PC-3 (cell line): ENCODE results near the gene LRPAP1. TPM values are rescaled to one million over a fixed set of nuclear protein-coding genes. Genes with fewer than 3 reads are reported as not detected.

ENCODE experiments used
- ATAC-seq: fragments of 200-7000 bp; cut with Tn5 transposase; 2 replicates; pipeline ENCODE4 v1.9.1; 2020; ENCODE audit warnings: mild to moderate bottlenecking, moderate library complexity
- BruUV-seq: library from RNA; stranded (reverse); fragments of 400-500 nt; replicated peaks from 2 replicates; lab custom pipeline; 2021; lab: Mats Ljungman, UMichigan
- CTCF ChIA-PET: fragments of 300-600 bp; sonication (Branson Sonifier 250); formaldehyde crosslinking; loops from one replicate; lab custom pipeline; 2022; ENCODE audit warnings: antibody characterized with exemption; lab: Charles Lee
- POLR2A ChIA-PET: fragments of 300-600 bp; sonication (Branson Sonifier 250); formaldehyde crosslinking; loops from one replicate; lab custom pipeline; 2022; ENCODE audit warnings: antibody characterized with exemption; ENCODE audit not compliant: unreplicated experiment; lab: Charles Lee
- DNase-seq: peaks from one replicate; pipeline ENCODE4 v3.0.0-alpha.2; 2015
- H2AFZ ChIP-seq: fragments of 300-600 bp; sonication (generic); 2 replicates; pipeline ENCODE4 v1.6.0; 2016; ENCODE audit warnings: antibody characterized with exemption, low read length
- H3F3A ChIP-seq: fragments of 300-600 bp; sonication (generic); one replicate; pipeline ENCODE4 v1.6.0; 2017; ENCODE audit warnings: antibody characterized with exemption, low read length, control low read depth, mild to moderate bottlenecking; ENCODE audit not compliant: unreplicated experiment
- H3K27ac ChIP-seq: fragments of 300-600 bp; sonication (generic); 2 replicates; pipeline ENCODE4 v1.5.1; 2016; ENCODE audit warnings: mild to moderate bottlenecking, low read length
- H3K27me3 ChIP-seq: fragments of 300-600 bp; sonication (generic); 2 replicates; pipeline ENCODE4 v1.6.1; 2016; ENCODE audit warnings: low read length, mixed read lengths
- H3K36me3 ChIP-seq: fragments of 300-600 bp; sonication (generic); 2 replicates; pipeline ENCODE4 v1.6.1; 2016; ENCODE audit warnings: low read depth, mixed run types, low read length, mixed read lengths
- H3K4me1 ChIP-seq: fragments of 300-600 bp; sonication (generic); 2 replicates; pipeline ENCODE4 v1.5.1; 2016; ENCODE audit warnings: low read length; ENCODE audit not compliant: insufficient read depth
- H3K4me2 ChIP-seq: fragments of 300-600 bp; sonication (generic); 2 replicates; pipeline ENCODE4 v1.6.0; 2016; ENCODE audit warnings: low read length
- H3K4me3 ChIP-seq: fragments of 300-600 bp; sonication (generic); 2 replicates; pipeline ENCODE4 v1.5.1; 2016; ENCODE audit warnings: mild to moderate bottlenecking, low read length, mixed read lengths
- H3K79me2 ChIP-seq: fragments of 300-600 bp; sonication (generic); 2 replicates; pipeline ENCODE4 v1.6.1; 2017; ENCODE audit warnings: low read length, mixed read lengths
- H3K9ac ChIP-seq: fragments of 300-600 bp; sonication (generic); 2 replicates; pipeline ENCODE4 v1.6.0; 2016; ENCODE audit warnings: mild to moderate bottlenecking, low read length
- H3K9me2 ChIP-seq: fragments of 300-600 bp; sonication (generic); replicated peaks from 2 replicates; pipeline ENCODE4 v1.6.1; 2016; ENCODE audit warnings: mixed run types, low read length, mixed read lengths
- H3K9me3 ChIP-seq: fragments of 300-600 bp; sonication (generic); 2 replicates; pipeline ENCODE4 v1.6.1; 2016; ENCODE audit warnings: low read length, mixed read lengths
- H4K20me1 ChIP-seq: fragments of 300-600 bp; sonication (generic); 2 replicates; pipeline ENCODE4 v1.6.1; 2016; ENCODE audit warnings: low read length, mixed read lengths
- EZH2 ChIP-seq: fragments of 300-600 bp; sonication (generic); IDR thresholded peaks from one replicate; pipeline ENCODE4 v1.6.1; 2017; ENCODE audit warnings: antibody characterized with exemption, mild to moderate bottlenecking, low read length; ENCODE audit not compliant: unreplicated experiment
- EZH2phosphoT487 ChIP-seq: fragments of 300-600 bp; sonication (generic); IDR thresholded peaks from 2 replicates; pipeline ENCODE4 v1.6.1; 2018; ENCODE audit warnings: mild to moderate bottlenecking, antibody characterized with exemption, low read length, borderline replicate concordance
- intact Hi-C: fragments of 100-400 bp; cut with micrococcal nuclease; formaldehyde crosslinking; loops from 2 replicates; pipeline ENCODE4 v1.9.0; 2023
- total RNA-seq: library from RNA; depleted of rRNA; stranded (reverse); fragments of >200 nt; gene quantifications from 2 replicates; pipeline ENCODE4 v1.2.3, GENCODE V29; 2014
- TF ChIP-seq, protein P1 (sequence below): fragments of 300-600 bp; sonication (generic); conservative IDR thresholded peaks from 2 replicates; pipeline ENCODE4 v1.5.1; 2017; ENCODE audit warnings: antibody characterized with exemption, low read depth, mild to moderate bottlenecking, low read length

Gene LRPAP1
- total RNA-seq, 1 experiment from 2014 or later: 133 TPM

DNA sequence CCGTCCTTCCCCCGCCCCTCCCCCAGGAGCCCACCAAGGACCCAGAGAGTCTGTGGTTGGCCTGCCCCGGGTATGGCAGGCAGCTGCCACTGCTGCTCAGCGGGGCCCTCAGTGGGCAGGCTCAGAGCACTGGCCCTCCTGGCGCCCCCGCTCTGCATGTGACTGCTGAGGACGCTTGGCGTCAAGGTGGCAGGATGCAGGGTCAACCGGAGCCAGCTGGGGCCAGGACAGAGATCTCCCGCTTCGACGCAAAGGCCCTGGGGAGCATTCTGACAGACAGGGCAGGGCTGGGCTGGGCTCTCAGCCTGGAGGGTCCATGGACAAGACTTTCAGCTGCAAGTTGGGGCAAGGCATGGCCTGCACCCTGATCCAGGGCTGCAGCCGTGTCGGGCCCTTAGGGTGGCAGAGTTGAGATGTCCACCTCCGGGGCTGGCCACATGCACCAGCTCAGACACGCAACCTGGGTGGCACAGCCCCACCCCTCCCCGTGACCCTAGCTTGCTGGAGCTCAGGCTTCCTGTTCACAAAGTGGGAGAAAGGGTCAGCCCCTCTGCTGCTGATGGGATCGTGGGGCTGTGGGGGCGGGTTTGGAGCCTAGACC lies 30.3 kb downstream of the LRPAP1 start:
- no peaks in the 10 kb centered on the region for H3K79me2 ChIP-seq
- TF ChIP-seq EZH2 (no peak), EZH2phosphoT487 (no peak)
- TF ChIP-seq, protein P1, sequence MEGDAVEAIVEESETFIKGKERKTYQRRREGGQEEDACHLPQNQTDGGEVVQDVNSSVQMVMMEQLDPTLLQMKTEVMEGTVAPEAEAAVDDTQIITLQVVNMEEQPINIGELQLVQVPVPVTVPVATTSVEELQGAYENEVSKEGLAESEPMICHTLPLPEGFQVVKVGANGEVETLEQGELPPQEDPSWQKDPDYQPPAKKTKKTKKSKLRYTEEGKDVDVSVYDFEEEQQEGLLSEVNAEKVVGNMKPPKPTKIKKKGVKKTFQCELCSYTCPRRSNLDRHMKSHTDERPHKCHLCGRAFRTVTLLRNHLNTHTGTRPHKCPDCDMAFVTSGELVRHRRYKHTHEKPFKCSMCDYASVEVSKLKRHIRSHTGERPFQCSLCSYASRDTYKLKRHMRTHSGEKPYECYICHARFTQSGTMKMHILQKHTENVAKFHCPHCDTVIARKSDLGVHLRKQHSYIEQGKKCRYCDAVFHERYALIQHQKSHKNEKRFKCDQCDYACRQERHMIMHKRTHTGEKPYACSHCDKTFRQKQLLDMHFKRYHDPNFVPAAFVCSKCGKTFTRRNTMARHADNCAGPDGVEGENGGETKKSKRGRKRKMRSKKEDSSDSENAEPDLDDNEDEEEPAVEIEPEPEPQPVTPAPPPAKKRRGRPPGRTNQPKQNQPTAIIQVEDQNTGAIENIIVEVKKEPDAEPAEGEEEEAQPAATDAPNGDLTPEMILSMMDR: no peak
- ATAC-seq (no peak), DNase-seq (no peak)
- H3F3A ChIP-seq: no peaks in the 10 kb centered on the region
- no peak overlapping the region for H3K27ac ChIP-seq
- H3K9me2 ChIP-seq: no peaks in the 10 kb centered on the region
- no peak overlapping the region for H3K4me2 ChIP-seq
- H3K9me3 ChIP-seq: no peaks in the 10 kb centered on the region
- H3K4me3 ChIP-seq: no peak overlapping the region
- no peaks in the 10 kb centered on the region for H3K27me3 ChIP-seq
- no peak overlapping the region for H3K9ac ChIP-seq
- ChIA-PET POLR2A (no interaction called here), CTCF (no interaction called here)
- intact Hi-C loops: no loop called here
- no peaks in the 10 kb centered on the region for H3K4me1 ChIP-seq
- no peaks in the 10 kb centered on the region for H4K20me1 ChIP-seq
- H3K36me3 ChIP-seq: no peaks in the 10 kb centered on the region
- no peak overlapping the region for H2AFZ ChIP-seq
- BruUV-seq: no TSS peak

DNA sequence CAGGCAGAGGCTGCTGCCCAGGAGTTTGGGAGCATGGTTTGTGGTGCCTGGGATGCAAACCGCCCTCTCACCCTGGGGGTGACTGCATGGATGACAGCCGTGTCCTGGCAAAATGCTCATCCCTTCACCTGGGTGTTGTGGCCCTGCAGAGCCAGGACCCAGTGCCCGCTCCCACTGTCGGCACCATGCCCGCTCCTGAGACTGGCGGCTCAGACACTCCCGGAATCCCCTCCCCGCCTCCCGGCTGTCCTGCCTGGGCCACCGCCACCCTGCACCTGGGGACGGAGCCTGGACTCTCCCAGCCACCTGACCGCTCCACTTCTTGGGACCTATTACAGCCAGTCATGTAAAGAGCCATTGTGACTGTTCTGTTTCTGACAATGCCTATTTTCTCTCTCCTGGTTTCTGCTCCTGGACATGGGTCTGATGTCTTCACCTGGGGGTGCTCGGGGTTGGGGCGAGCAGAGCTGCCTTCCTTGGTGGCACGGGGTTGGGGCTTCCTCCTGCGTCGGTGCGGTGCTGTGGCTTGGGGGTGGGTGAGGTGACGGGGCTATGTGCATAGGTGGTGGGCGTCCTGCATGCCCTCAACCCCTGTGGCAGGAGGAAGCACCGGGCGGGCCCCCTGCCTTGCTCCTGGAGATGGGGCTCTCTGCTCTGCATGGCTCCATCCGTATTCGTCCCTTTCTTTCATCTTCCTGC lies 30.9 kb downstream of the LRPAP1 start:
- BruUV-seq: no TSS peak
- no peak overlapping the region for H3K9ac ChIP-seq
- no peaks in the 10 kb centered on the region for H3F3A ChIP-seq
- no peaks in the 10 kb centered on the region for H3K9me3 ChIP-seq
- H3K4me2 ChIP-seq: no peak overlapping the region
- H3K36me3 ChIP-seq: no peaks in the 10 kb centered on the region
- intact Hi-C loops: no loop called here
- H3K4me3 ChIP-seq: no peak overlapping the region
- H2AFZ ChIP-seq: no peak overlapping the region
- CTCF ChIA-PET: no interaction called here
- H3K9me2 ChIP-seq: no peaks in the 10 kb centered on the region
- H4K20me1 ChIP-seq: no peaks in the 10 kb centered on the region
- no peaks in the 10 kb centered on the region for H3K4me1 ChIP-seq
- no peak for ATAC-seq
- TF ChIP-seq EZH2phosphoT487: no peak
- TF ChIP-seq EZH2: no peak
- TF ChIP-seq, protein P1: no peak
- POLR2A ChIA-PET: no interaction called here
- no peaks in the 10 kb centered on the region for H3K27me3 ChIP-seq
- no peaks in the 10 kb centered on the region for H3K79me2 ChIP-seq
- no peak for DNase-seq
- H3K27ac ChIP-seq: no peak overlapping the region

GRCh38 chr4:3500634-3501101 lies 31.6 kb downstream of the LRPAP1 start:
- TF ChIP-seq, protein P1: no peak
- TF ChIP-seq EZH2phosphoT487: no peak
- TF ChIP-seq EZH2: no peak
- ATAC-seq (no peak), DNase-seq (no peak)
- no peak overlapping the region for H3K4me3 ChIP-seq
- intact Hi-C loops: no loop called here
- H3K4me1 ChIP-seq: no peaks in the 10 kb centered on the region
- H3K36me3 ChIP-seq: no peaks in the 10 kb centered on the region
- no peaks in the 10 kb centered on the region for H3K27me3 ChIP-seq
- no peaks in the 10 kb centered on the region for H3K9me3 ChIP-seq
- no peak overlapping the region for H3K9ac ChIP-seq
- H3K27ac ChIP-seq: no peak overlapping the region
- no TSS peak for BruUV-seq
- CTCF ChIA-PET: no interaction called here
- POLR2A ChIA-PET: no interaction called here
- H3K9me2 ChIP-seq: no peaks in the 10 kb centered on the region
- no peaks in the 10 kb centered on the region for H3F3A ChIP-seq
- H2AFZ ChIP-seq: no peak overlapping the region
- H4K20me1 ChIP-seq: no peaks in the 10 kb centered on the region
- no peak overlapping the region for H3K4me2 ChIP-seq
- no peaks in the 10 kb centered on the region for H3K79me2 ChIP-seq
